Activated CD4-positive, alpha-beta T cell treated with anti-CD3 and anti-CD28 coated beads, Interleukin-2, amount 50 U/mL, for 24 hours (primary cell): ENCODE data around the gene MDM4.

Experiments used
- DNase-seq, 2 donors: peaks; one replicate each; pipeline ENCODE4 v3.0.0-alpha.2; 2020; ENCODE audit warnings: low read depth in 1 of 2, low spot score in 1 of 2

The MDM4 gene

GRCh38 chr1:204602871-204603542, 86.8 kb downstream of the MDM4 start:
- DNase-seq: no peak

DNA sequence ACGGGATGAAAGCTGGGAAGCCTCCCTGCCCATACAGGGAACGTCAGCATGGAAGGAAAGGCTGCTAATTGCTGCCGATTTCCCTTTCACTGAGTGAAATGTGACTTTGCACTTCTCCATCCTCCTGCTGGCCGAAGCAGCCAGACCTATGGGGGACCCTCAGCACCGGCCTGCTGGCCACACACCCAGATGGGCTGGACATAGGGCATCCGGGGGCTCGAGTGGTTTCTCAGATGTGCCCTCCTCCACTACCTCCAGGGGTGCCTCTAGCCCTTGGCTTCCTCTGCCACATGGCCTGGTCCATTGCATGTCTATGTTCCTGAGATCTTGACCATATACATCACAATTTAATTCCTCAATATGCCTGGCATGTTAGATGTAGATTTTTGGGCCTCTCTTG, 89.6 kb downstream of the MDM4 start:
- no peak for DNase-seq
